Endothelial cell of umbilical vein (primary cell): ENCODE data around the gene TCF20. TPM values are rescaled to one million over a fixed set of nuclear protein-coding genes. Genes with fewer than 3 reads are reported as not detected.

Experiments
- BruUV-seq: library from RNA; stranded (reverse); fragments of 400-500 nt; replicated peaks from 2 replicates; lab custom pipeline; 2021; lab: Mats Ljungman, UMichigan
- CTCF ChIA-PET: fragments of 300-600, 350-600 bp; sonication (Branson Sonifier 250); formaldehyde crosslinking; loops from one replicate; lab custom pipeline; 2021; ENCODE audit warnings: antibody characterized with exemption, inconsistent platforms; lab: Charles Lee
- POLR2A ChIA-PET: fragments of 300-600, 350-600 bp; sonication (Branson Sonifier 250); formaldehyde crosslinking; loops from one replicate; lab custom pipeline; 2021; ENCODE audit warnings: antibody characterized with exemption, inconsistent platforms; lab: Charles Lee
- DNase-seq: peaks from one replicate; pipeline ENCODE4 v3.0.0-alpha.2; 2011; ENCODE audit warnings: low read depth, low spot score
- FAIRE-seq: peaks from 2 replicates; lab custom pipeline; 2011; peaks lifted over from hg19 to GRCh38; lab: Jason Lieb, UNC
- H2AFZ ChIP-seq: 2 replicates; pipeline ENCODE4 v1.6.0; 2012; ENCODE audit warnings: low read depth, low read length, control low read depth, inconsistent platforms
- H3K27ac ChIP-seq: 2 replicates; pipeline ENCODE4 v1.5.1; 2011; ENCODE audit warnings: low read depth, mild to moderate bottlenecking, control low read depth, low read length, moderate library complexity; ENCODE audit not compliant: insufficient read depth
- H3K27me3 ChIP-seq, 2 experiments: 2 replicates each; pipeline versions ENCODE4 v1.6.0 to v1.6.1; 2011; ENCODE audit warnings: low read length in 2 of 2, mixed read lengths in 1 of 2; ENCODE audit not compliant: control insufficient read depth in 2 of 2, insufficient read depth in 2 of 2
- H3K36me3 ChIP-seq, 2 experiments: 2 replicates in 1 of 2; 3 replicates in 1 of 2; pipeline ENCODE4 v1.5.1; 2011; ENCODE audit warnings: low read length in 2 of 2, mild to moderate bottlenecking in 1 of 2, moderate library complexity in 1 of 2; ENCODE audit not compliant: control insufficient read depth in 2 of 2, insufficient read depth in 2 of 2; ENCODE audit errors: extremely low read depth in 1 of 2
- H3K4me1 ChIP-seq: 3 replicates; pipeline ENCODE4 v1.5.1; 2011; ENCODE audit warnings: mild to moderate bottlenecking, low read length; ENCODE audit not compliant: control insufficient read depth, insufficient read depth; ENCODE audit errors: extremely low read depth
- H3K4me2 ChIP-seq: 2 replicates; pipeline ENCODE4 v1.6.1; 2011; ENCODE audit warnings: low read length, control low read depth, mixed read lengths; ENCODE audit not compliant: insufficient read depth
- H3K4me3 ChIP-seq, 3 experiments: fragments of 200-600 bp in 1 of 3; sonication (generic), shearing (Covaris generic) in 1 of 3; replicated peaks in 1 of 3; 2 replicates each; pipeline ENCODE4 v1.5.1; 2011 to 2016; ENCODE audit warnings: control low read depth in 3 of 3, low read length in 3 of 3, mild to moderate bottlenecking in 2 of 3, inconsistent platforms in 1 of 3, low read depth in 1 of 3, moderate library complexity in 1 of 3; ENCODE audit not compliant: insufficient read depth in 1 of 3
- H3K79me2 ChIP-seq: 2 replicates; pipeline ENCODE4 v1.6.0; 2012; ENCODE audit warnings: low read length, inconsistent platforms; ENCODE audit not compliant: control insufficient read depth, insufficient read depth
- H3K9ac ChIP-seq: replicated peaks from 2 replicates; pipeline ENCODE3; 2011; ENCODE audit warnings: low read length, control low read depth; ENCODE audit not compliant: insufficient read depth; ENCODE audit errors: extremely low read depth
- H3K9me1 ChIP-seq: replicated peaks from 3 replicates; pipeline ENCODE4 v1.6.0; 2011; ENCODE audit warnings: mild to moderate bottlenecking, low read length; ENCODE audit not compliant: control insufficient read depth, insufficient read depth; ENCODE audit errors: extremely low read depth
- H3K9me3 ChIP-seq: replicated peaks from 2 replicates; pipeline ENCODE4 v1.5.1; 2012; ENCODE audit warnings: low read length, inconsistent platforms; ENCODE audit not compliant: control insufficient read depth, insufficient read depth
- H4K20me1 ChIP-seq: replicated peaks from 2 replicates; pipeline ENCODE3; 2011; ENCODE audit warnings: mild to moderate bottlenecking, low read length; ENCODE audit not compliant: control insufficient read depth, insufficient read depth; ENCODE audit errors: extremely low read depth
- EZH2 ChIP-seq: IDR thresholded peaks from 2 replicates; pipeline ENCODE4 v1.6.1; 2012; ENCODE audit warnings: borderline replicate concordance, low read depth, mild to moderate bottlenecking, moderate library complexity, low read length, inconsistent platforms; ENCODE audit not compliant: severe bottlenecking
- FOS ChIP-seq: IDR thresholded peaks from 2 replicates; pipeline ENCODE4 v1.6.1; 2011; ENCODE audit warnings: mild to moderate bottlenecking, low read length, moderate library complexity, borderline replicate concordance; ENCODE audit not compliant: insufficient read depth
- GATA2 ChIP-seq: IDR thresholded peaks from 2 replicates; pipeline ENCODE4 v1.7.0; 2011; ENCODE audit warnings: low read depth, mild to moderate bottlenecking, moderate library complexity, mixed read lengths, low read length; ENCODE audit not compliant: insufficient read length, insufficient read depth
- JUN ChIP-seq: IDR thresholded peaks from 2 replicates; pipeline ENCODE4 v1.6.1; 2011; ENCODE audit warnings: borderline replicate concordance, low read depth; ENCODE audit not compliant: insufficient read length, insufficient read depth
- MYC ChIP-seq: IDR thresholded peaks from one replicate; pipeline ENCODE4 v1.6.1; 2011; ENCODE audit warnings: mild to moderate bottlenecking, low read depth, low read length
- POLR2A ChIP-seq: IDR thresholded peaks from 2 replicates; pipeline ENCODE4 v1.6.1; 2012; ENCODE audit warnings: low read depth, mild to moderate bottlenecking, control low read depth, low read length
- POLR2AphosphoS5 ChIP-seq: IDR thresholded peaks from 2 replicates; pipeline ENCODE4 v1.6.1; 2012; ENCODE audit warnings: low read depth, mild to moderate bottlenecking, control low read depth, low read length, moderate library complexity; ENCODE audit not compliant: insufficient read depth
- dilution Hi-C: fragments of 300-500 bp; cut with MboI; formaldehyde crosslinking; loops from one replicate; pipeline ENCODE4 v1.15.0; 2019; ENCODE audit warnings: low sequenced_read_pairs; ENCODE audit not compliant: extremely low pct_ligation_motif_present
- intact Hi-C: fragments of 100-400 bp; cut with micrococcal nuclease; formaldehyde crosslinking; loops from one replicate; pipeline ENCODE4 v1.10.0; 2022
- polyA plus RNA-seq, 4 experiments: library from polyadenylated mRNA; depleted of rRNA in 3 of 4; stranded (reverse) in 3 of 4; unstranded in 1 of 4; fragments of >200 nt; gene quantifications; 2 replicates each; pipeline versions ENCODE4 v1.2.1 to v1.2.3, GENCODE V29; 2011 to 2012; ENCODE audit warnings: missing spikeins in 1 of 4
- total RNA-seq: library from RNA; stranded (reverse); gene quantifications from 2 replicates; pipeline ENCODE4 v1.2.3, GENCODE V29; 2021
- TF ChIP-seq, protein P1 (sequence below), 2 donors: IDR thresholded peaks; 1 replicate in 1 of 2; 2 replicates in 1 of 2; pipeline ENCODE4 v1.5.1; 2011; ENCODE audit warnings: low read length in 2 of 2, mild to moderate bottlenecking in 2 of 2, moderate library complexity in 2 of 2, control low read depth in 1 of 2, inconsistent platforms in 1 of 2, low read depth in 1 of 2; ENCODE audit not compliant: insufficient read depth in 1 of 2; ENCODE audit errors: extremely low read depth in 1 of 2
- TF ChIP-seq, protein P2 (sequence below): IDR thresholded peaks from 2 replicates; pipeline ENCODE4 v1.6.1; 2011; ENCODE audit not compliant: insufficient read depth, insufficient read length

The TCF20 gene
- total and polyA plus RNA-seq, 2 donors (not counting 3 experiments of a cell fraction or from before 2014, with no cell fraction given) = 11.2 to 36.7 TPM

DNA sequence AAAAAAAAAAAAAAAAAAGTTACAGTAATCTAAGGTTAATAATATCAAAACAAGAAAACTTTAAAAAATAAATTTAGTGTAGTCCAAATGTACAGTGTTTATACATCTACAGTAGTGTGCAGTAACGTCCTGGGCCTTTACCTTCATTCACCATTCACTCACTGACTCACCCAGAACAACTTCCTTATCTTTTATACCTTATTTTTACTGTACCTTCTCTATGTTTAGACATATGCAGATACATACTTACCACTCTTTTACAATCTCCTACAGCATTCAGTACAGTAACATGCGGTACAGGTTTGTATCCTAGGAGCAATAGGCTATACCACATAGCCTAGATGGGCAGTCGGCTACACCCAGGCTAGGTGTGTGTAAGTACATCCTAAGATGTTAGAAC is 38.5 kb downstream of the TCF20 start:
- ChIA-PET CTCF (interaction anchor here (1.3 kb wide), 1 partner anchor 24 kb away, joined by 3 read pairs; no protein-coding TSS in a partner anchor), POLR2A (no interaction called here)
- H3K4me1 ChIP-seq = no peaks in the 10 kb centered on the region
- no peak overlapping the region for H3K4me3 ChIP-seq
- FAIRE-seq = no peak
- H3K9me3 ChIP-seq = no peaks in the 10 kb centered on the region
- H3K9ac ChIP-seq = no peak overlapping the region
- H3K36me3 ChIP-seq = no peaks in the 10 kb centered on the region
- TF ChIP-seq, protein P1, sequence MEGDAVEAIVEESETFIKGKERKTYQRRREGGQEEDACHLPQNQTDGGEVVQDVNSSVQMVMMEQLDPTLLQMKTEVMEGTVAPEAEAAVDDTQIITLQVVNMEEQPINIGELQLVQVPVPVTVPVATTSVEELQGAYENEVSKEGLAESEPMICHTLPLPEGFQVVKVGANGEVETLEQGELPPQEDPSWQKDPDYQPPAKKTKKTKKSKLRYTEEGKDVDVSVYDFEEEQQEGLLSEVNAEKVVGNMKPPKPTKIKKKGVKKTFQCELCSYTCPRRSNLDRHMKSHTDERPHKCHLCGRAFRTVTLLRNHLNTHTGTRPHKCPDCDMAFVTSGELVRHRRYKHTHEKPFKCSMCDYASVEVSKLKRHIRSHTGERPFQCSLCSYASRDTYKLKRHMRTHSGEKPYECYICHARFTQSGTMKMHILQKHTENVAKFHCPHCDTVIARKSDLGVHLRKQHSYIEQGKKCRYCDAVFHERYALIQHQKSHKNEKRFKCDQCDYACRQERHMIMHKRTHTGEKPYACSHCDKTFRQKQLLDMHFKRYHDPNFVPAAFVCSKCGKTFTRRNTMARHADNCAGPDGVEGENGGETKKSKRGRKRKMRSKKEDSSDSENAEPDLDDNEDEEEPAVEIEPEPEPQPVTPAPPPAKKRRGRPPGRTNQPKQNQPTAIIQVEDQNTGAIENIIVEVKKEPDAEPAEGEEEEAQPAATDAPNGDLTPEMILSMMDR (IDR thresholded peaks at IDR 0.05; ENCODE audit: extremely low read depth in 1 of 2, insufficient read depth in 1 of 2, low read depth in 1 of 2, low read length in 2 of 2) = no peak
- TF ChIP-seq MYC = no peak
- no peak for TF ChIP-seq POLR2AphosphoS5
- TF ChIP-seq EZH2 = no peak
- no peak for TF ChIP-seq JUN
- TF ChIP-seq POLR2A = no peak
- TF ChIP-seq, protein P2, sequence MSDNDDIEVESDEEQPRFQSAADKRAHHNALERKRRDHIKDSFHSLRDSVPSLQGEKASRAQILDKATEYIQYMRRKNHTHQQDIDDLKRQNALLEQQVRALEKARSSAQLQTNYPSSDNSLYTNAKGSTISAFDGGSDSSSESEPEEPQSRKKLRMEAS = no peak
- TF ChIP-seq FOS = no peak
- no peak for TF ChIP-seq GATA2
- H3K4me2 ChIP-seq = no peak overlapping the region
- peaks cover 8% of the 10 kb centered on the region for H4K20me1 ChIP-seq
- intact Hi-C loops (no loop called here), dilution Hi-C loops (no loop called here)
- H3K9me1 ChIP-seq = no peaks in the 10 kb centered on the region
- no peaks in the 10 kb centered on the region for H3K27me3 ChIP-seq
- BruUV-seq = no TSS peak
- no peak overlapping the region for H2AFZ ChIP-seq
- no peak for DNase-seq
- H3K79me2 ChIP-seq = peaks cover 49% of the 10 kb centered on the region
- H3K27ac ChIP-seq = no peak overlapping the region
